ENCODE results near the gene ULK4. TPM values are rescaled to one million over a fixed set of nuclear protein-coding genes. Genes with fewer than 3 reads are reported as not detected.

Gene ULK4
- total RNA-seq, 2 experiments from 2014 or later = 6.8 to 6.9 TPM

DNA sequence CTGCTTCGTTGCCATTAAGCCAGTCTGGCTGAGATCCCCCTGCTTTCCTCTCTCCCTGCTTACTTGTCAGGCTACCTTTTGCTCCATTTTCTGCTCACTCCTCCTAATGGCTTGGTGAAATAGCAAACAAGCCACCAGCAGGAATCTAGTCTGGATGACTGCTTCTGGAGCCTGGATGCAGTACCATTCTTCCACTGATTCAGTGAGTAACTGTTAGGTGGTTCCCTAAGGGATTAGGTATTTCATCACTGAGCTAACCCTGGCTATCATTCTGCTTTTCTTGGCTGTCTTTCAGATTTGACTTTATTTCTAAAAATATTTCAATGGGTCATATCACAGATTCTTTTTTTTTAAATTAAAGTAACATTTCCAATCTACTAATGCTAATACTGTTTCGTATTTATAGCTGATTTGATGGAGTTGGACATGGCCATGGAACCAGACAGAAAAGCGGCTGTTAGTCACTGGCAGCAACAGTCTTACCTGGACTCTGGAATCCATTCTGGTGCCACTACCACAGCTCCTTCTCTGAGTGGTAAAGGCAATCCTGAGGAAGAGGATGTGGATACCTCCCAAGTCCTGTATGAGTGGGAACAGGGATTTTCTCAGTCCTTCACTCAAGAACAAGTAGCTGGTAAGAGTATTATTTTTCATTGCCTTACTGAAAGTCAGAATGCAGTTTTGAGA lies 737.6 kb downstream of the ULK4 start:
- no peak overlapping the region for H3K4me3 Mint-ChIP-seq
- intact Hi-C loops (cut with micrococcal nuclease) = no loop called here
- H3K27ac Mint-ChIP-seq = peak overlapping the region; percentile 55
- no peak for ATAC-seq
- peaks cover 49% of the 10 kb centered on the region for H3K4me1 Mint-ChIP-seq (ENCODE audit: low read depth)
- TF ChIP-seq, protein P1, sequence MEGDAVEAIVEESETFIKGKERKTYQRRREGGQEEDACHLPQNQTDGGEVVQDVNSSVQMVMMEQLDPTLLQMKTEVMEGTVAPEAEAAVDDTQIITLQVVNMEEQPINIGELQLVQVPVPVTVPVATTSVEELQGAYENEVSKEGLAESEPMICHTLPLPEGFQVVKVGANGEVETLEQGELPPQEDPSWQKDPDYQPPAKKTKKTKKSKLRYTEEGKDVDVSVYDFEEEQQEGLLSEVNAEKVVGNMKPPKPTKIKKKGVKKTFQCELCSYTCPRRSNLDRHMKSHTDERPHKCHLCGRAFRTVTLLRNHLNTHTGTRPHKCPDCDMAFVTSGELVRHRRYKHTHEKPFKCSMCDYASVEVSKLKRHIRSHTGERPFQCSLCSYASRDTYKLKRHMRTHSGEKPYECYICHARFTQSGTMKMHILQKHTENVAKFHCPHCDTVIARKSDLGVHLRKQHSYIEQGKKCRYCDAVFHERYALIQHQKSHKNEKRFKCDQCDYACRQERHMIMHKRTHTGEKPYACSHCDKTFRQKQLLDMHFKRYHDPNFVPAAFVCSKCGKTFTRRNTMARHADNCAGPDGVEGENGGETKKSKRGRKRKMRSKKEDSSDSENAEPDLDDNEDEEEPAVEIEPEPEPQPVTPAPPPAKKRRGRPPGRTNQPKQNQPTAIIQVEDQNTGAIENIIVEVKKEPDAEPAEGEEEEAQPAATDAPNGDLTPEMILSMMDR (IDR thresholded peaks at IDR 0.05) = no peak
- CTCF ChIA-PET = interaction anchor here (1.9 to 2.0 kb wide), 2 partner anchors 10 to 53 kb away, joined by 4 to 5 read pairs; no protein-coding TSS in a partner anchor
- H3K9me3 Mint-ChIP-seq = no peaks in the 10 kb centered on the region
- POLR2A ChIA-PET = interaction anchor here (0.6 to 1.6 kb wide), 3 partner anchors 16 to 28 kb away, joined by 3 to 6 read pairs (median 5); partner anchors contain the start of gene CTNNB1
- H3K27me3 Mint-ChIP-seq = no peaks in the 10 kb centered on the region
- DNase-seq = no peak
- peaks cover 59% of the 10 kb centered on the region for H3K36me3 Mint-ChIP-seq (ENCODE audit: low read depth)

DNA sequence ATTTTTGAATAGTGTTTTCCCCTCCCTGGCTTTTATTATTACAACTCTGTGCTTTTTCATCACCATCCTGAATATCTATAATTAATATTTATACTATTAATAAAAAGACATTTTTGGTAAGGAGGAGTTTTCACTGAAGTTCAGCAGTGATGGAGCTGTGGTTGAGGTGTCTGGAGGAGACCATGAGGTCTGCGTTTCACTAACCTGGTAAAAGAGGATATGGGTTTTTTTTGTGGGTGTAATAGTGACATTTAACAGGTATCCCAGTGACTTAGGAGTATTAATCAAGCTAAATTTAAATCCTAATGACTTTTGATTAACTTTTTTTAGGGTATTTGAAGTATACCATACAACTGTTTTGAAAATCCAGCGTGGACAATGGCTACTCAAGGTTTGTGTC lies 738.2 kb downstream of the ULK4 start:
- peak overlapping the region; percentile 55 for H3K27ac Mint-ChIP-seq
- TF ChIP-seq, protein P1 (IDR thresholded peaks at IDR 0.05) = no peak
- no peaks in the 10 kb centered on the region for H3K9me3 Mint-ChIP-seq
- ChIA-PET CTCF (no interaction called here), POLR2A (interaction anchor here (0.6 to 1.6 kb wide), 2 partner anchors 25 to 28 kb away, joined by 3 to 5 read pairs; partner anchors contain the start of gene CTNNB1)
- no peak for ATAC-seq
- no peaks in the 10 kb centered on the region for H3K27me3 Mint-ChIP-seq
- intact Hi-C loops (cut with micrococcal nuclease) = no loop called here
- DNase-seq = no peak
- H3K36me3 Mint-ChIP-seq (ENCODE audit: low read depth) = peaks cover 57% of the 10 kb centered on the region
- H3K4me1 Mint-ChIP-seq (ENCODE audit: low read depth) = peaks cover 55% of the 10 kb centered on the region
- H3K4me3 Mint-ChIP-seq = no peak overlapping the region

DNA sequence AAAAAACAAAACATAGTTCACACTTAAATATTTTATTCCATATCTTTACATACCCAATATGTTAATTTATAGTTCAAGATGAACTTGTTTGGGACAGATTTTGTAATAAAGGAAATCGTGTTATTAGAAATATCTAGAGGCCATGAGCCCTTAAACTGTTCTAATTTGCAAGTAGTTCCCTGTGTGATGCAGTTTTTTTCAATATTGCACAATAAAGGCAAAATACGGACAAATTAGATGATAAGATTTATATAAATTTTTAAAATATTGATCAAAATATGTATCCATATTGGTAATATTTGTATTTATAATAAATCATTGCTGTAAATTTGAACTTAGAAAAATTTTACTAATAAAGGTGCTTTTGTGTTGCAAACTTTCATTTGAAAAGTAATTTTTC lies 738.8 kb downstream of the ULK4 start:
- ChIA-PET POLR2A (interaction anchor here (1.6 kb wide), 1 partner anchor 24 kb away, joined by 5 read pairs; the partner anchor contains the start of gene CTNNB1), CTCF (interaction anchor here (0.9 kb wide), 1 partner anchor 9 kb away, joined by 3 read pairs; no protein-coding TSS in a partner anchor)
- ATAC-seq (no peak), DNase-seq (no peak)
- TF ChIP-seq, protein P1 (IDR thresholded peaks at IDR 0.05) = no peak
- Mint-ChIP-seq H3K4me1 (ENCODE audit: low read depth) (peaks cover 56% of the 10 kb centered on the region), H3K36me3 (ENCODE audit: low read depth) (peaks cover 51% of the 10 kb centered on the region), H3K4me3 (no peak overlapping the region), H3K9me3 (no peaks in the 10 kb centered on the region), H3K27me3 (no peaks in the 10 kb centered on the region), H3K27ac (peak overlapping the region; percentile 30)
- intact Hi-C loops (cut with micrococcal nuclease) = no loop called here

DNA sequence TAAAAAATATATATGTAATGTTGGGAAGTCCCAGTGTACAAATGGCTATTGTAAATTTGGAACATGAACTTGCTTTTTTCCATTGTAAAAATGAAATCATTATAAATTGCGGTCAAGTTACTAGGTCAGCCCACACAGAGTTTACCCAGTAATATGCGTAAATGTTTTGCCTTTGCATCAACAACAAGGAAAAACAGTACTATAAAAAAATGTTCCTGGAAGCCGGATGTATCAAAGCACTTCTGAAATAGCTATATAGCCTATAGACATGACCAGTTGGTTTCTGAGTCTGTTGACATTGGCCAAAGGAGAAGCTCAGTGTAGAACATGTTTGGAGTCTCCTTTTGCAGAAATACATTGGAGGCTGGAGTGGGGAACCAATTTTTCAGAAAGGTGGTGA lies 739.4 kb downstream of the ULK4 start:
- Mint-ChIP-seq H3K4me1 (ENCODE audit: low read depth) (peaks cover 59% of the 10 kb centered on the region), H3K27ac (peak overlapping the region; percentile 30), H3K36me3 (ENCODE audit: low read depth) (peaks cover 45% of the 10 kb centered on the region), H3K9me3 (no peaks in the 10 kb centered on the region), H3K4me3 (no peak overlapping the region), H3K27me3 (no peaks in the 10 kb centered on the region)
- intact Hi-C loops (cut with micrococcal nuclease) = no loop called here
- POLR2A ChIA-PET = no interaction called here
- DNase-seq = no peak
- ATAC-seq = no peak
- CTCF ChIA-PET = interaction anchor here (0.9 kb wide), 1 partner anchor 10 kb away, joined by 3 read pairs; no protein-coding TSS in a partner anchor
- TF ChIP-seq, protein P1 (IDR thresholded peaks at IDR 0.05) = no peak

DNA sequence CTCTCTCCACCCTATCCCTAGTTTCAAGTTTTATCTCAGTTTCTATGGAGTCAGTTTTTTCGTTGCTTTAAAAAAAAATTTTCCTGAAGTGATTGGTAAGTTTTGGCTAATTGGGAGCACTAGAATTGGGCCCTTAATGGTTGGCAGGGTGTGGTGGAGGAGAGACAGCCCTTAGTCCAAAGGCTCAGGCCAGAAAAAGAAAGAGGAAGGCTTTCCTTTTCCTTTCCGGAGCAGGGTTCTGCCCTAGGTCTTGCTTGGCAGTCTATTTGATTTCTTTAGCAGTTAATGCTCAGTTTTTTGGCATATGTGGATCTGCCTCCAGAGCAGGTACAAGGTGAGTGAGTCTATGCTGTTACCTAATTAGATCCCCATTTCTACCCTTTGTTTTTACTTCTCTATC lies 739.9 kb downstream of the ULK4 start:
- POLR2A ChIA-PET = no interaction called here
- H3K27ac Mint-ChIP-seq = peak overlapping the region; percentile 35
- H3K4me3 Mint-ChIP-seq = no peak overlapping the region
- peaks cover 64% of the 10 kb centered on the region for H3K4me1 Mint-ChIP-seq (ENCODE audit: low read depth)
- no peak for ATAC-seq
- no peaks in the 10 kb centered on the region for H3K9me3 Mint-ChIP-seq
- H3K36me3 Mint-ChIP-seq (ENCODE audit: low read depth) = peaks cover 43% of the 10 kb centered on the region
- CTCF ChIA-PET = interaction anchor here (0.9 kb wide), 1 partner anchor 10 kb away, joined by 3 read pairs; no protein-coding TSS in a partner anchor
- DNase-seq = no peak
- TF ChIP-seq, protein P1 (IDR thresholded peaks at IDR 0.05) = no peak
- intact Hi-C loops (cut with micrococcal nuclease) = no loop called here
- H3K27me3 Mint-ChIP-seq = no peaks in the 10 kb centered on the region

Data from activated CD8-positive, alpha-beta T cell treated with anti-CD3 and anti-CD28 coated beads for 36 hours (primary cell).